Measurements from ENCODE around the gene NAGLU. TPM values are rescaled to one million over a fixed set of nuclear protein-coding genes. Genes with fewer than 3 reads are reported as not detected.
A peak's percentile ranks its signal among the peaks of the same experiment; 100 is the strongest.

Gene NAGLU
- total and polyA plus RNA-seq, 2 of the 13 experiments (the other 11 are each of a cell fraction or from before 2014, with no cell fraction given): 28.2 to 40.1 TPM

GRCh38 chr17:42541041-42541833 is 5.2 kb downstream of the NAGLU start (continued):
- TF ChIP-seq TRAFD1 (CRISPR knock-in tag; IDR thresholded peaks at IDR 0.05; ENCODE audit: borderline replicate concordance): no peak
- TF ChIP-seq ERF (CRISPR knock-in tag; IDR thresholded peaks at IDR 0.05): peak; percentile 97
- TF ChIP-seq AGO1 (IDR thresholded peaks at IDR 0.05; ENCODE audit: low read depth, low read length, poor library complexity, severe bottlenecking): no peak
- peak; percentile 29; the same call in 1 of the 2 replicates for TF ChIP-seq PRDM10 (CRISPR knock-in tag; IDR thresholded peaks at IDR 0.05; ENCODE audit: low read depth)
- TF ChIP-seq FOXM1 (CRISPR knock-in tag; IDR thresholded peaks at IDR 0.05): no peak
- TF ChIP-seq SIX4 (CRISPR knock-in tag; IDR thresholded peaks at IDR 0.05): peak; percentile 63; the same call in 1 of the 2 replicates
- peak; percentile 14 for TF ChIP-seq MED8 (CRISPR knock-in tag; IDR thresholded peaks at IDR 0.05; ENCODE audit: insufficient replicate concordance)
- no peak for TF ChIP-seq ZSCAN22 (CRISPR knock-in tag; IDR thresholded peaks at IDR 0.05)
- peak; percentile 75; the same call in 1 of the 2 replicates for TF ChIP-seq CERS6 (CRISPR knock-in tag; IDR thresholded peaks at IDR 0.05)
- no peak for TF ChIP-seq ZNF83 (CRISPR knock-in tag; IDR thresholded peaks at IDR 0.05; ENCODE audit: borderline replicate concordance)
- TF ChIP-seq ELK4 (CRISPR knock-in tag; IDR thresholded peaks at IDR 0.05; ENCODE audit: borderline replicate concordance): no peak
- peak; percentile 57; the same call in 1 of the 2 replicates for TF ChIP-seq THRA (CRISPR knock-in tag; IDR thresholded peaks at IDR 0.05; ENCODE audit: borderline replicate concordance)
- TF ChIP-seq RCOR2 (CRISPR knock-in tag; IDR thresholded peaks at IDR 0.05): peak; percentile 81
- no peak for TF ChIP-seq ZNF138 (CRISPR knock-in tag; IDR thresholded peaks at IDR 0.05; ENCODE audit: low read depth)
- peak; percentile 57 for TF ChIP-seq RBM22 (optimal IDR thresholded peaks at IDR 0.05; ENCODE audit: low read length)
- 0 out of 2 replicates have a peak, but pooled peaks have one; percentile 71 for TF ChIP-seq GZF1 (CRISPR knock-in tag; IDR thresholded peaks at IDR 0.05)
- TF ChIP-seq ZNF691 (CRISPR knock-in tag; IDR thresholded peaks at IDR 0.05; ENCODE audit: borderline replicate concordance, low read depth): no peak; the same call in none of the 2 replicates

Data from HepG2 (cell line).